Measurements from ENCODE around the gene ATXN7L1.

GRCh38 chr7:105766421-105767073, 109.9 kb downstream of the ATXN7L1 start:
- no peak for TF ChIP-seq SUZ12 (IDR thresholded peaks at IDR 0.05; ENCODE audit: extremely low read depth, insufficient read depth, insufficient read length)
- no peak for TF ChIP-seq ZNF274 (IDR thresholded peaks at IDR 0.05; ENCODE audit: low read depth, low read length)
